Measurements from ENCODE around the gene SEMA4D.

Gene SEMA4D

GRCh38 chr9:89410641-89411350 lies 87.1 kb downstream of the SEMA4D start:
- no peak for DNase-seq (ENCODE audit: low read depth)

DNA sequence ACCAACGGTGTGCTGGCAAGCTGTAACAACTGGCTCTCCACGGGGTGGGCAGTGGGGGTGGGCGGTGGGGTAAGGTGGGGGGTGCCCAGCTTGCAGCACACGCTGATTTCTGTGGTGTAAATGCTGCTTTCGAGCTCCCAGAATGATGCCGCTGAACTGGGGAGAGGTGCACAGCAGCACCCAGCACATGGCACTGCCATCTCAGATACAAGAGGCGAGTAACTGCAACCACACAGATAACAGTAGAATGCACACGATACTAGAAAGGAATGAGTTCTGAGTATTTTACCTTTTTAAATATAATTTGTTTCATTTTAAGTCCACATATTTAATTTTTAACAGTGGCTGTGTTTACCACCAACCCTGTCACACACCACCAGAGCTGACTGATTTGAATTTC lies 87.9 kb downstream of the SEMA4D start:
- no peak for DNase-seq (ENCODE audit: low read depth)

- no peak for DNase-seq (ENCODE audit: low read depth)
Observed at GRCh38 chr9:89409466-89409865, 88.4 kb downstream of the SEMA4D start.

GRCh38 chr9:89408628-89409101 lies 89.2 kb downstream of the SEMA4D start:
- DNase-seq (ENCODE audit: low read depth): peak; percentile 64

DNA sequence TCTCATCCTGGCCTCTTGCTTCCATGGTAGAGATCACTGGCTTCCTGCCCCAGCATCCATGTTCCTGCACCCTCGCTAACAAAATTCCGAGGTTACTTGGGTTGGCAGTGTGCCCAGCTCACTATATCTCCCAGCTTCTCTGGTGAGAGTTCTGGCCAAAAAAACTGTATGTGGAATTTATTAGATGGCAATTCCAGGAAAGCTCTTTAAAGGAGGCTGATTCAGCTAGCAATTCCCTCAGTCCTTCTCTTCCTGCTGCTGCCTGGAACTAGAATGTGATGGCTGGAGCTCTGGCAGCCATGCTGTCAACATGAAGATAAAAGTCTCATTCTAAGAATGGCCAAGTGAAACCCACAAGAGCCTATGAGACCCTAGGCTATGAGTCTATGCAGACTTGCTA lies 90.8 kb downstream of the SEMA4D start:
- no peak for DNase-seq (ENCODE audit: low read depth)

- DNase-seq (ENCODE audit: low read depth): no peak
Observed at GRCh38 chr9:89405826-89406225, 92.1 kb downstream of the SEMA4D start.

DNA sequence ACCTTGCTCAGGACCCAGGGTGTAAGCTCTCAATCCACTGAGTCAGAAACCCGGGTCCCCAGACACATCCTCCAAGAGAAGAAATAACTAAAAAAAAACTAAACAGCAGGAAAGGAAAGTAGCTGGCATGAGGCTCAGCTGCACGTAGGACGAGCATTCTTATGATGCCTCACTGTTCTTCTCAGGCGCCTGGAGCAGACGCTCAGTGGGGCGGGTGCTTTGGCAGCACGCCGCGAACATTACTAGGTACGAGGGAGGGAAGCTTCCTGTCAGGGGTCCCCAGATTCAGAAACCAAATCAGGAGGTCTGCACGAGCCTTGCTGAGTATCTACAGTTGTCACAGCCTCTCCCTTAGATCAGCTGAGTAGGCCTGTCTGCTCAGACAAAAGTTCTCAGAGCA lies 93.8 kb downstream of the SEMA4D start:
- DNase-seq (ENCODE audit: low read depth): no peak

GRCh38 chr9:89402695-89403427 lies 95.1 kb downstream of the SEMA4D start:
- no peak for DNase-seq (ENCODE audit: low read depth)

DNA sequence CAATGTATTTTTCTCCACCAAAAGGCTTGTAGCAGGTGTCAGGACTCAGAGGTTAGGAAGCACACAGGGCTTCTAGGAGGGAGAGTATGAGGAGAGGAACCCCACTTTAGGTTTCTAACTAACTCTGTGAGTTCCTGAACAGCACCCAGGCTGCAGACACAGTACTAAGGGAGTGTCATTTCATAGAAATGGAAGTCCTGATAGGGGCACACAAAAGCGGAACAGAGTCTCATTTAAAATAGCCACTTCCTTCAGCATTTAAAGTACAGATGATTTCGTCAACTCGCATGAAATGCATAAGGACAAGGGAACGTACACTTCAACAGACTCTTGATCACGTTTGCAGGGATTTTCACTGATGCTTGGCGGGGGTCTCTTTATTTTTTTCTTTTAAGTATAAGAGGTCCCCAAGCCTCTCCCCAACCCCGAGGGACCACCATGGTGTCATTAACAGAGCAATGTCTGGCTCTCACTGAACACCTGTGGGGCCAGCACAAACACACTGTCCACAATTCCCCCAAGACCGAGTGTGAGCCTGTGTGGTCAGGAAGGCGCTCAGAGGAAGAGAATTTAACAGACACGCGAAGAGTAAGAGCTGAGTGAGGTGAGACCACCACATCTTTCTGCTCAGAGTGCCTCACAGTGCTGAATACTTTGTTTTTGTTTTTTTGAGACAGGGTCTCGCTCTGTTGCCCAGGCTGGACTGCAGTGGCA lies 97.4 kb downstream of the SEMA4D start:
- no peak for DNase-seq (ENCODE audit: low read depth)

GRCh38 chr9:89398621-89399020 lies 99.3 kb downstream of the SEMA4D start:
- no peak for DNase-seq (ENCODE audit: low read depth)

- no peak for DNase-seq (ENCODE audit: low read depth)
Observed at GRCh38 chr9:89397471-89397870, 100.4 kb downstream of the SEMA4D start.

- no peak for DNase-seq (ENCODE audit: low read depth)
Observed at GRCh38 chr9:89395931-89396710, 101.8 kb downstream of the SEMA4D start.

GRCh38 chr9:89394412-89394811 lies 103.5 kb downstream of the SEMA4D start:
- DNase-seq (ENCODE audit: low read depth): no peak

DNA sequence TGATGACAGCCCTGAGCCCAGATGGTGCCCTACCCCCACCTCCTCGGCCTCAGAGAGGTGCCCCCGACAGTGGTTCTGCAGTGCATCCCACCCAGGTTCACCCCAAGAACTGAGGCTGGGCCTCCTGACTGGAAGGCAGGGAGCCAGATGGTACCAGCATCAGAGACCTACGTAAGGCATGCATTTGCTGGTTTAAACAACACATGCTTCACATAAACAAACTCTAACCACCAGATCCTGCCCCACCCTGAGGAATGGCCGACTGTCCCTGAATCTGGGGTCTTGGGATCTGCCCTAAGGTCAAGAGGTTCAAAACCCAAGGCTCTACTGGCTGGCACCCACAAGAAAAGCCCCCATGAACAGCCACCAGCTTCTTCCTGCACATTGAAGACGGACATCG lies 106.3 kb downstream of the SEMA4D start:
- no peak for DNase-seq (ENCODE audit: low read depth)

- no peak for DNase-seq (ENCODE audit: low read depth)
Observed at GRCh38 chr9:89390578-89391116, 107.3 kb downstream of the SEMA4D start.

DNA sequence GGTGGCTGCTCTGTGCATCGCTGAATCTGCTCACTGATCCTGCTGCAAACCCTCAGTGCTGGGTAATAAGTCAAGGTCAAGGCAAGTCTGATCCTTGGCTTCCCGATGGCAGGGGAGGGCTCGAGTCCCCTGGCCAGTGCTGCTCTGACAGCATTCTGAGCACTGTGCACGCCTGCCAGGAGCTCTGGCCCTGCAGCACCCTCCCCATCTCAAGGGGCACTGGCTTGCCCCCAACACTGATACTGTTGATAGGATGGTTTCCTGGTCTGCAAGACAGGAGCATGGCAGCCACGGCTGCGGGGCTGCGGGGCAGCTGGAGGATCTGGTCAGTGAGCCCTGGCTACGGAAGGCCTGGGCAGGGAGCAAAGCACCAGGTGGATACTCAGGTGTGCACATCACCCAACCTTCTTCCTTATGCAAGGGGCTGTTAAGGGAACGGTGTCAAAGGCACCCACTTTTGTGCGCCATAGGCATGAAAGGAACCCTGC lies 107.8 kb downstream of the SEMA4D start:
- DNase-seq (ENCODE audit: low read depth): no peak

DNA sequence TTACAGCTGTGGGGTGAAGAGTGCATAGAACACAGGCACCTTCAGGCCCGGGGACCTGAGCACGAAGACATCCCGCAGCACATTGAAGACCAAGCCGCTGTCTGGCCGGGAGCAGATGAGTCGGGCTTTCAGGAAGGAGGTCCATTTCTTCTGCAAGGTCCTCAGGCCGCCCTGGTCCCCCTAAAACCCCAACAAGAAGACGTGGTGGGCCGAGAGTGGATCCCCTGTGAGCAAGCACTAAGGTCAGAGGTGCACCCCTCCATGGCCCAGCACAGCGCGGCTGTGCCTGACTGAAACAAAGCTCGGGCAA lies 109.1 kb downstream of the SEMA4D start:
- DNase-seq (ENCODE audit: low read depth): no peak

DNA sequence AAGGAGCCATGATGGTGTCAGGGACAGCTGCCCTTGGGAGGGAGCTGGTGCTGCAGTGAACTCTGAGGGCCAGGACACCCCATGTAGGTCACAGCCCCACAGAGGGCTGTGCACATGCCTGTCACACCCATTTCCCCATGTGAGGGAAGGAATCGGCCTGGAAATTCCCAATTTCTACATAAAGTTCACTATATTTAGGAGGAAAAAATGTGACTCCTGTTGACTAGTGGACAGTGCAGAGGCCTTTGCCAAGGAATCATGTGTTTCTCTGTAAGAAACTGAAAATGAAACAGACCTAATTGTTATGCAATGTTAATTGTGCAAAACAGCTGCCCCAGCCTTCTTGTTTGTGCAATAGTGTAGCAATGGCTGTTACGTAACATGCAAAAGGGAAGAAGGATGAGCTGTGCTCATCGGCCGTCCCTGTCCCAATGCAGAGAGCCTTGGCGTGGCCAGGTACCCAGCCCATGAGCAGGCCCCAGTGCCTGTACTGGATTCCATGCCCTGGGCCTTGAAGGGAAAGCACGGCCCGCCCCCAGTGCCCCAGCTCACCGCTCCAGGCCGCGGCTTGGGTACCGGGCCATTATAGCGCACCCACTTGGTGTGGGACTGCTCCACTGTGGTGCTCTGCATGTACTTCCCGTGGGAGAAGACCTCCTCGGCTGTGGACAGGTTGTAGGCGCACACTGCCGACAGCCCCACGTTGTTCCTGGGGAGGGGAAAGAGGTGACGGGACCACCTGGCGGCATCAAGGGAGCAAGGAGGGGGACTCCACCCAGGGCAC lies 109.6 kb downstream of the SEMA4D start:
- no peak for DNase-seq (ENCODE audit: low read depth)

- no peak for DNase-seq (ENCODE audit: low read depth)
Observed at GRCh38 chr9:89387197-89387849, 110.6 kb downstream of the SEMA4D start.

DNA sequence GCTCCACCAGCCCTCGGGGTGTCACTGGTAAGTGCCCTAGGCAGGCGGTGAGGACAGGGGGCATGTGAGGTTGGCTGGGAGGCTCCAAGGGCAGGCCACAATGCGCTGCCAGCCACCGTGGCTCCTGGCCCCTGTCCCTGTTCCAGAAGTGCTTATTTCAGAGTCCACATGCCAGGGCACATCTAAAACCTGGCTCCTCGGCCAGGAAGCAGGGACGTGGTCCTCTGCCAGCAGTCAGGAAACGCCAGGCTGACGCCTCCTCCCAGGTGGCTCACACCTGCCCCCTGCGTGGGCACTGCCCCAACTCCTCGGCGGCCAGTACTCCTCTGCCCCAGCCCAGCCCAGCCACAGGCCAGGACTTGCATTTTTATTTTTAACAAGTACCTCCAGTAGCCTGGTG lies 111.1 kb downstream of the SEMA4D start:
- no peak for DNase-seq (ENCODE audit: low read depth)

- no peak for DNase-seq (ENCODE audit: low read depth)
Observed at GRCh38 chr9:89386206-89386605, 111.7 kb downstream of the SEMA4D start.

Measured in activated T-helper 1 cell treated with Interleukin-2 at 50 U/mL for 16 hours (primary cell).